ENCODE measurements around the gene NACAD. TPM values are rescaled to one million over a fixed set of nuclear protein-coding genes. Genes with fewer than 3 reads are reported as not detected.

The NACAD gene
- total and polyA plus RNA-seq, 2 experiments from 2014 or later = 1.2 to 2.9 TPM

DNA sequence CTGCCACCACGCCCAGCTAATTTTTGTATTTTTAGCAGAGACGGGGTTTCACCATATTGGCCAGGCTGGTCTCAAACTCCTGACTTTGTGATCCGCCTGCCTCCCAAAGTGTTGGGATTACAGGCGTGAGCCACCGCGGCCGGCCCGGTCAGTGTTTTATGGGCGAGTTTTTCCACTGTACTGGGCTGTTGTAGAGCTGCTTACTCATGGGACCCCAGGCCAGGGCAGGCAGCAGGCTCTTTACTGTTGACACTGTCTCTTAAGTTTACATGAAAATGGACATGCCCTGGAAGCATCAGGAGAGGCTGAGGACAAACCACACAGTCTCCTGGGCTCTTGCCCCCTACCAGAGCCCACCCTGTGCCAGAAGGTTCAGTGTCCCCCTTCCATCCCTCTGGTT, 11.2 kb downstream of the NACAD start:
- no peak overlapping the region for H3K27ac ChIP-seq
- H3K27me3 ChIP-seq (replicated peaks; ENCODE audit: insufficient read depth) = no peaks in the 10 kb centered on the region
- no peaks in the 10 kb centered on the region for H4K20me1 ChIP-seq (ENCODE audit: insufficient read depth)
- no peaks in the 10 kb centered on the region for H3F3A ChIP-seq (ENCODE audit: insufficient read depth)
- H3K36me3 ChIP-seq (ENCODE audit: low read depth) = no peaks in the 10 kb centered on the region; the same call in 1 of the 2 replicates
- H2AFZ ChIP-seq = no peak overlapping the region
- no peak overlapping the region for H3K9ac ChIP-seq
- no peak for DNase-seq
- H3K4me2 ChIP-seq (ENCODE audit: unreplicated experiment) = no peak overlapping the region
- H3K9me2 ChIP-seq (ENCODE audit: insufficient read depth) = no peaks in the 10 kb centered on the region
- in situ Hi-C loops (cut with MboI) = no loop called here
- no peaks in the 10 kb centered on the region for H3K4me1 ChIP-seq (ENCODE audit: insufficient read depth)
- no peak overlapping the region for H3K4me3 ChIP-seq
- H3K9me3 ChIP-seq (ENCODE audit: low read depth) = no peaks in the 10 kb centered on the region
- H3K79me2 ChIP-seq (ENCODE audit: insufficient read depth) = no peaks in the 10 kb centered on the region
- WGBS, 2 experiments (ENCODE audit: low coverage in 1 of 2, low lambda C conversion rate in 2 of 2, missing lambda C conversion rate in 2 of 2) = 93 to 94% methylated on average over 9 of the region's 9 CpGs
- no peak for TF ChIP-seq EZH2phosphoT487 (IDR thresholded peaks at IDR 0.05; ENCODE audit: insufficient read depth, low read depth)
- TF ChIP-seq EZH2 (IDR thresholded peaks at IDR 0.05; ENCODE audit: insufficient read depth, poor library complexity, severe bottlenecking) = no peak

DNA sequence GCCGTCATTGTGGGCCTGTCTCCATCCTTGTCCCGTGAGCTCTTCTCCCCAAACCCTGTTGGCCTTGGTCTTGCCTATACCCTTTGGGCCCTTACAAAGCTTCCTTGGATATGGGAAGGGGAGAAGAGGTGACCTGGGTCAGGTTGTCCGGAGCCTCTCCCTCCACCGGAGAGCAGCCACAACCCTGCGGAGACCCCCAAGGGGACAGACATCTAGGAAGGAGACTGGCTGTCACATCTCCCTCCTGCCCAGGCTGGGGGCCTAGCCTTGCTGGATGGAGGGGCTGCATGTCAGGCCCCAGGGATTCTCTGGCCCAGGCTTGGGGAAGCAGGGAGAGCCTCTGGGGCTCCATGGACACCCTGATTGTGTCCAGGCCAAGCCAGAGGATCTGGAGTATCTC, 11.8 kb downstream of the NACAD start:
- Histone ChIP-seq H3K4me1 (ENCODE audit: insufficient read depth) (no peaks in the 10 kb centered on the region), H3K36me3 (ENCODE audit: low read depth) (no peaks in the 10 kb centered on the region; the same call in 1 of the 2 replicates), H3F3A (ENCODE audit: insufficient read depth) (no peaks in the 10 kb centered on the region), H3K4me2 (ENCODE audit: unreplicated experiment) (no peak overlapping the region), H3K79me2 (ENCODE audit: insufficient read depth) (no peaks in the 10 kb centered on the region), H3K9ac (no peak overlapping the region), H4K20me1 (ENCODE audit: insufficient read depth) (no peaks in the 10 kb centered on the region), H3K4me3 (no peak overlapping the region), H2AFZ (no peak overlapping the region), H3K27me3 (replicated peaks; ENCODE audit: insufficient read depth) (no peaks in the 10 kb centered on the region), H3K27ac (no peak overlapping the region), H3K9me3 (ENCODE audit: low read depth) (no peaks in the 10 kb centered on the region), H3K9me2 (ENCODE audit: insufficient read depth) (no peaks in the 10 kb centered on the region)
- in situ Hi-C loops (cut with MboI) = no loop called here
- TF ChIP-seq EZH2 (IDR thresholded peaks at IDR 0.05; ENCODE audit: insufficient read depth, poor library complexity, severe bottlenecking) (no peak), EZH2phosphoT487 (IDR thresholded peaks at IDR 0.05; ENCODE audit: insufficient read depth, low read depth) (no peak)
- 76 to 84% methylated on average over 5 of the region's 5 CpGs for WGBS, 2 experiments (ENCODE audit: low coverage in 1 of 2, low lambda C conversion rate in 2 of 2, missing lambda C conversion rate in 2 of 2)
- no peak for DNase-seq

- in situ Hi-C loops (cut with MboI) = no loop called here
- Histone ChIP-seq H3F3A (ENCODE audit: insufficient read depth) (no peaks in the 10 kb centered on the region), H2AFZ (no peak overlapping the region), H4K20me1 (ENCODE audit: insufficient read depth) (no peaks in the 10 kb centered on the region; the same call in 1 of the 2 replicates), H3K4me2 (ENCODE audit: unreplicated experiment) (no peak overlapping the region), H3K36me3 (ENCODE audit: low read depth) (no peaks in the 10 kb centered on the region; the same call in 1 of the 2 replicates), H3K27me3 (replicated peaks; ENCODE audit: insufficient read depth) (no peaks in the 10 kb centered on the region), H3K79me2 (ENCODE audit: insufficient read depth) (no peaks in the 10 kb centered on the region), H3K9me2 (ENCODE audit: insufficient read depth) (no peaks in the 10 kb centered on the region), H3K27ac (no peak overlapping the region), H3K9me3 (ENCODE audit: low read depth) (no peaks in the 10 kb centered on the region), H3K4me1 (ENCODE audit: insufficient read depth) (no peaks in the 10 kb centered on the region), H3K9ac (no peak overlapping the region), H3K4me3 (no peak overlapping the region)
- WGBS, 2 experiments (ENCODE audit: low coverage in 1 of 2, low lambda C conversion rate in 2 of 2, missing lambda C conversion rate in 2 of 2) = 86 to 89% methylated on average over 33 to 35 of the region's 35 CpGs
- TF ChIP-seq EZH2phosphoT487 (IDR thresholded peaks at IDR 0.05; ENCODE audit: insufficient read depth, low read depth) (no peak), EZH2 (IDR thresholded peaks at IDR 0.05; ENCODE audit: insufficient read depth, poor library complexity, severe bottlenecking) (no peak)
- DNase-seq = no peak
Observed at GRCh38 chr7:45075871-45076796, 12.6 kb downstream of the NACAD start.

DNA sequence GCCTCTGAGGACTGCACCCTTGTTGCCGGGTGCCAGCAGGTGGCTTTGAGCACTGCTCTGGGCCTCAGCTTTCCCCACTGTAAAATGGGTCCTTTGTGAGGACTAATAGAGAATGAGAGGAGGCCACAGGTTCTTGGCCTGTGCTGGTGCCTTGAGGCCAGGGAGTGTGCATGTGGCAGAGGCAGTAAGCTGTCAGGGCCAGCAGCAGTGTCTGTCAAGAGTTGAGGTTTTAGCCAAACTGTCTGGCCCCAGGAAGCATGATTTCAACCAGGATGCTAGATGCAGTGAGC, 13.5 kb downstream of the NACAD start:
- no peak for DNase-seq
- Histone ChIP-seq H3K4me1 (ENCODE audit: insufficient read depth) (no peaks in the 10 kb centered on the region), H3K27me3 (replicated peaks; ENCODE audit: insufficient read depth) (no peaks in the 10 kb centered on the region), H3F3A (ENCODE audit: insufficient read depth) (no peaks in the 10 kb centered on the region), H3K36me3 (ENCODE audit: low read depth) (no peaks in the 10 kb centered on the region; the same call in 1 of the 2 replicates), H3K9me3 (ENCODE audit: low read depth) (no peaks in the 10 kb centered on the region), H3K4me3 (no peak overlapping the region), H3K9me2 (ENCODE audit: insufficient read depth) (no peaks in the 10 kb centered on the region), H4K20me1 (ENCODE audit: insufficient read depth) (no peaks in the 10 kb centered on the region; the same call in 1 of the 2 replicates), H3K79me2 (ENCODE audit: insufficient read depth) (no peaks in the 10 kb centered on the region), H2AFZ (no peak overlapping the region), H3K9ac (no peak overlapping the region), H3K4me2 (ENCODE audit: unreplicated experiment) (no peak overlapping the region), H3K27ac (no peak overlapping the region)
- no peak for TF ChIP-seq EZH2 (IDR thresholded peaks at IDR 0.05; ENCODE audit: insufficient read depth, poor library complexity, severe bottlenecking)
- TF ChIP-seq EZH2phosphoT487 (IDR thresholded peaks at IDR 0.05; ENCODE audit: insufficient read depth, low read depth) = no peak
- in situ Hi-C loops (cut with MboI) = no loop called here
- WGBS, 2 experiments (ENCODE audit: low coverage in 1 of 2, low lambda C conversion rate in 2 of 2, missing lambda C conversion rate in 2 of 2) = 57 to 75% methylated on average over 1 of the region's 1 CpG

Data from GM23248 (cell line).